ENCODE results near the gene PRKD2. TPM values are rescaled to one million over a fixed set of nuclear protein-coding genes. Genes with fewer than 3 reads are reported as not detected.

Gene PRKD2
- total and polyA plus RNA-seq, 2 of the 8 experiments (the other 6 are each of a cell fraction or from before 2014, with no cell fraction given), result 24.4 to 63.8 TPM

DNA sequence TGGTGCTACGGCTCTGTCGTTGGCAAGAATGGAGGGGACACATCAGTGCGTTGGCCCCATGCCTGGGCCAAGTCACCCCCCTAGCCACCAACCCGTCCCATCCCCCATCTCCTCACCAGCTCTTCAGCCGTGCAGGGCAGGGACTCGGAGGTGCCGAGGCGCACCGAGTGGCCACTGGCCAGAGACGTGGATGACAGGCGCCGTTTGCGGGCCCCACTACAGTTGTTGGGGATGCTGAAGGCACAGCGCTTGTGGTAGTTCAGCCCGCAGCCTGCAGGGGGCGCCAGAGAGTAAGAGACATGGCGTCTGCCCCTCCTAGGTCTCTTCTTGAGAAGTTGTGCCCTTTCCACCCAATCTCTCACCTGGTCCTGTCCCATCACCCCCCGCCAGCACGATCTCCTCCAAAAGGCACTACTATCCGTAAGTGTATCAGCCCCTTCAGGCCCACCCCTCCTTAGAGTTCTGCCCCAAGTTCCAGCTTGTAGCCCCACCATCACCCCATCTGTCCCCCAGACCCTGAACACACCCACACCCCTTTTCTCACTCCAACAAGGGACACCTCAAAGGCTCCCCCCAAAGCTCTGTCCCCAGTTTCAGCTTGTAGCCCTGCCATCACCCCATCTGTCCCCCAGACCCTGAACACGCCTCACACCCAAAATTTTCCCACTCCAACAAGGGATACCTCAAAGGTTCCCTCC lies 12.4 kb downstream of the PRKD2 start (continued):
- TF ChIP-seq, protein P1, sequence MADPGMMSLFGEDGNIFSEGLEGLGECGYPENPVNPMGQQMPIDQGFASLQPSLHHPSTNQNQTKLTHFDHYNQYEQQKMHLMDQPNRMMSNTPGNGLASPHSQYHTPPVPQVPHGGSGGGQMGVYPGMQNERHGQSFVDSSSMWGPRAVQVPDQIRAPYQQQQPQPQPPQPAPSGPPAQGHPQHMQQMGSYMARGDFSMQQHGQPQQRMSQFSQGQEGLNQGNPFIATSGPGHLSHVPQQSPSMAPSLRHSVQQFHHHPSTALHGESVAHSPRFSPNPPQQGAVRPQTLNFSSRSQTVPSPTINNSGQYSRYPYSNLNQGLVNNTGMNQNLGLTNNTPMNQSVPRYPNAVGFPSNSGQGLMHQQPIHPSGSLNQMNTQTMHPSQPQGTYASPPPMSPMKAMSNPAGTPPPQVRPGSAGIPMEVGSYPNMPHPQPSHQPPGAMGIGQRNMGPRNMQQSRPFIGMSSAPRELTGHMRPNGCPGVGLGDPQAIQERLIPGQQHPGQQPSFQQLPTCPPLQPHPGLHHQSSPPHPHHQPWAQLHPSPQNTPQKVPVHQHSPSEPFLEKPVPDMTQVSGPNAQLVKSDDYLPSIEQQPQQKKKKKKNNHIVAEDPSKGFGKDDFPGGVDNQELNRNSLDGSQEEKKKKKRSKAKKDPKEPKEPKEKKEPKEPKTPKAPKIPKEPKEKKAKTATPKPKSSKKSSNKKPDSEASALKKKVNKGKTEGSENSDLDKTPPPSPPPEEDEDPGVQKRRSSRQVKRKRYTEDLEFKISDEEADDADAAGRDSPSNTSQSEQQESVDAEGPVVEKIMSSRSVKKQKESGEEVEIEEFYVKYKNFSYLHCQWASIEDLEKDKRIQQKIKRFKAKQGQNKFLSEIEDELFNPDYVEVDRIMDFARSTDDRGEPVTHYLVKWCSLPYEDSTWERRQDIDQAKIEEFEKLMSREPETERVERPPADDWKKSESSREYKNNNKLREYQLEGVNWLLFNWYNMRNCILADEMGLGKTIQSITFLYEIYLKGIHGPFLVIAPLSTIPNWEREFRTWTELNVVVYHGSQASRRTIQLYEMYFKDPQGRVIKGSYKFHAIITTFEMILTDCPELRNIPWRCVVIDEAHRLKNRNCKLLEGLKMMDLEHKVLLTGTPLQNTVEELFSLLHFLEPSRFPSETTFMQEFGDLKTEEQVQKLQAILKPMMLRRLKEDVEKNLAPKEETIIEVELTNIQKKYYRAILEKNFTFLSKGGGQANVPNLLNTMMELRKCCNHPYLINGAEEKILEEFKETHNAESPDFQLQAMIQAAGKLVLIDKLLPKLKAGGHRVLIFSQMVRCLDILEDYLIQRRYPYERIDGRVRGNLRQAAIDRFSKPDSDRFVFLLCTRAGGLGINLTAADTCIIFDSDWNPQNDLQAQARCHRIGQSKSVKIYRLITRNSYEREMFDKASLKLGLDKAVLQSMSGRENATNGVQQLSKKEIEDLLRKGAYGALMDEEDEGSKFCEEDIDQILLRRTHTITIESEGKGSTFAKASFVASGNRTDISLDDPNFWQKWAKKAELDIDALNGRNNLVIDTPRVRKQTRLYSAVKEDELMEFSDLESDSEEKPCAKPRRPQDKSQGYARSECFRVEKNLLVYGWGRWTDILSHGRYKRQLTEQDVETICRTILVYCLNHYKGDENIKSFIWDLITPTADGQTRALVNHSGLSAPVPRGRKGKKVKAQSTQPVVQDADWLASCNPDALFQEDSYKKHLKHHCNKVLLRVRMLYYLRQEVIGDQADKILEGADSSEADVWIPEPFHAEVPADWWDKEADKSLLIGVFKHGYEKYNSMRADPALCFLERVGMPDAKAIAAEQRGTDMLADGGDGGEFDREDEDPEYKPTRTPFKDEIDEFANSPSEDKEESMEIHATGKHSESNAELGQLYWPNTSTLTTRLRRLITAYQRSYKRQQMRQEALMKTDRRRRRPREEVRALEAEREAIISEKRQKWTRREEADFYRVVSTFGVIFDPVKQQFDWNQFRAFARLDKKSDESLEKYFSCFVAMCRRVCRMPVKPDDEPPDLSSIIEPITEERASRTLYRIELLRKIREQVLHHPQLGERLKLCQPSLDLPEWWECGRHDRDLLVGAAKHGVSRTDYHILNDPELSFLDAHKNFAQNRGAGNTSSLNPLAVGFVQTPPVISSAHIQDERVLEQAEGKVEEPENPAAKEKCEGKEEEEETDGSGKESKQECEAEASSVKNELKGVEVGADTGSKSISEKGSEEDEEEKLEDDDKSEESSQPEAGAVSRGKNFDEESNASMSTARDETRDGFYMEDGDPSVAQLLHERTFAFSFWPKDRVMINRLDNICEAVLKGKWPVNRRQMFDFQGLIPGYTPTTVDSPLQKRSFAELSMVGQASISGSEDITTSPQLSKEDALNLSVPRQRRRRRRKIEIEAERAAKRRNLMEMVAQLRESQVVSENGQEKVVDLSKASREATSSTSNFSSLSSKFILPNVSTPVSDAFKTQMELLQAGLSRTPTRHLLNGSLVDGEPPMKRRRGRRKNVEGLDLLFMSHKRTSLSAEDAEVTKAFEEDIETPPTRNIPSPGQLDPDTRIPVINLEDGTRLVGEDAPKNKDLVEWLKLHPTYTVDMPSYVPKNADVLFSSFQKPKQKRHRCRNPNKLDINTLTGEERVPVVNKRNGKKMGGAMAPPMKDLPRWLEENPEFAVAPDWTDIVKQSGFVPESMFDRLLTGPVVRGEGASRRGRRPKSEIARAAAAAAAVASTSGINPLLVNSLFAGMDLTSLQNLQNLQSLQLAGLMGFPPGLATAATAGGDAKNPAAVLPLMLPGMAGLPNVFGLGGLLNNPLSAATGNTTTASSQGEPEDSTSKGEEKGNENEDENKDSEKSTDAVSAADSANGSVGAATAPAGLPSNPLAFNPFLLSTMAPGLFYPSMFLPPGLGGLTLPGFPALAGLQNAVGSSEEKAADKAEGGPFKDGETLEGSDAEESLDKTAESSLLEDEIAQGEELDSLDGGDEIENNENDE (IDR thresholded peaks at IDR 0.05; ENCODE audit: insufficient replicate concordance, low read length), result no peak
- no peak for TF ChIP-seq HDAC2 (IDR thresholded peaks at IDR 0.05; ENCODE audit: borderline replicate concordance in 1 of 2, low read depth in 2 of 2, low read length in 2 of 2)
- TF ChIP-seq TCF12 (IDR thresholded peaks at IDR 0.05; ENCODE audit: low read depth, low read length), result no peak
- TF ChIP-seq PHF8 (conservative IDR thresholded peaks at IDR 0.05; ENCODE audit: low read depth, low read length), result no peak

Measured in H1 (cell line).